HepG2 (cell line): ENCODE data around the gene FIS1. TPM values are rescaled to one million over a fixed set of nuclear protein-coding genes. Genes with fewer than 3 reads are reported as not detected.
A peak's percentile ranks its signal among the peaks of the same experiment; 100 is the strongest.

Experiments used
- FOSL1 ChIP-seq: sonication (generic); formaldehyde crosslinking; IDR thresholded peaks from 2 replicates; pipeline ENCODE4 v1.9.0; 2021; ENCODE audit warnings: missing genetic modification reagents, borderline replicate concordance
- IRF2 ChIP-seq: IDR thresholded peaks from 2 replicates; pipeline ENCODE4 v1.6.1; 2018; ENCODE audit warnings: missing genetic modification reagents, missing compliant biosample characterization
- KLF11 ChIP-seq: IDR thresholded peaks from 2 replicates; pipeline ENCODE4 v1.6.1; 2016; ENCODE audit warnings: missing compliant biosample characterization
- MTA3 ChIP-seq: sonication (generic); formaldehyde crosslinking; IDR thresholded peaks from 2 replicates; pipeline ENCODE4 v1.4.0; 2020; ENCODE audit warnings: missing genetic modification reagents
- MYNN ChIP-seq: sonication (generic); formaldehyde crosslinking; IDR thresholded peaks from 2 replicates; pipeline ENCODE4 v1.4.0; 2020; ENCODE audit warnings: mild to moderate bottlenecking, low read depth, missing genetic modification reagents
- NCOA1 ChIP-seq: sonication (generic); formaldehyde crosslinking; IDR thresholded peaks from 2 replicates; pipeline ENCODE4 v1.9.0; 2021; ENCODE audit warnings: missing genetic modification reagents
- REL ChIP-seq: sonication (generic); formaldehyde crosslinking; conservative IDR thresholded peaks from 2 replicates; pipeline ENCODE4 v1.8.0; 2022; ENCODE audit warnings: mild to moderate bottlenecking, missing genetic modification reagents, moderate library complexity
- SMAD1 ChIP-seq: sonication (generic); formaldehyde crosslinking; IDR thresholded peaks from 2 replicates; pipeline ENCODE4 v1.4.0; 2020; ENCODE audit warnings: missing genetic modification reagents, low read depth, mild to moderate bottlenecking, borderline replicate concordance
- SRF ChIP-seq: IDR thresholded peaks from 2 replicates; pipeline ENCODE4 v1.6.1; 2011; ENCODE audit warnings: mild to moderate bottlenecking, low read depth, low read length, moderate library complexity
- TGIF2 ChIP-seq: IDR thresholded peaks from 2 replicates; pipeline ENCODE4 v1.6.1; 2016; ENCODE audit warnings: control low read depth, missing compliant biosample characterization
- U2AF2 ChIP-seq: fragments of 200-400 bp; formaldehyde crosslinking; IDR thresholded peaks from 2 replicates; pipeline ENCODE4 v1.6.1; 2017; ENCODE audit warnings: low read depth, mild to moderate bottlenecking, low read length
- ZBTB21 ChIP-seq: sonication (generic); formaldehyde crosslinking; IDR thresholded peaks from 2 replicates; pipeline ENCODE4 v1.4.0; 2020; ENCODE audit warnings: missing genetic modification reagents
- ZNF224 ChIP-seq: sonication (generic); formaldehyde crosslinking; IDR thresholded peaks from 2 replicates; pipeline ENCODE4 v1.5.0; 2020; ENCODE audit warnings: mild to moderate bottlenecking, missing genetic modification reagents
- ZNF546 ChIP-seq: sonication (generic); formaldehyde crosslinking; conservative IDR thresholded peaks from 2 replicates; pipeline ENCODE4 v1.8.1; 2023; ENCODE audit warnings: mild to moderate bottlenecking, missing genetic modification reagents
- ZNF552 ChIP-seq: sonication (generic); formaldehyde crosslinking; IDR thresholded peaks from 2 replicates; pipeline ENCODE4 v1.9.0; 2022; ENCODE audit warnings: missing genetic modification reagents, mild to moderate bottlenecking, borderline replicate concordance
- ZNF883 ChIP-seq: sonication (generic); formaldehyde crosslinking; IDR thresholded peaks from 2 replicates; pipeline ENCODE4 v1.5.1; 2020; ENCODE audit warnings: mild to moderate bottlenecking, missing genetic modification reagents; ENCODE audit errors: not compliant biosample characterization
- polyA plus RNA-seq, 8 experiments: library from polyadenylated mRNA; depleted of rRNA in 3 of 8; stranded (reverse) in 7 of 8; unstranded in 1 of 8; fragments of >200 nt; fragmentation: Illumina TruSeq in 4 of 8; extraction: Trizol in 4 of 8; gene quantifications; 2 replicates each; pipeline versions ENCODE4 v1.2.1 to v1.2.3, GENCODE V29; 2011 to 2016; ENCODE audit warnings: low read depth in 4 of 8, missing spikeins in 1 of 8, mixed read lengths in 1 of 8; ENCODE audit not compliant: insufficient read depth in 1 of 8
- total RNA-seq, 5 experiments: library from RNA; depleted of rRNA; stranded (reverse); fragments of >200 nt; fragmentation: Illumina TruSeq; extraction: Trizol; gene quantifications; 2 replicates each; pipeline ENCODE4 v1.2.3, GENCODE V29; 2016; ENCODE audit warnings: low read depth in 1 of 5
- TF ChIP-seq, protein P1 (sequence below): sonication (generic); formaldehyde crosslinking; IDR thresholded peaks from 2 replicates; pipeline ENCODE4 v1.5.1; 2020; ENCODE audit warnings: mild to moderate bottlenecking, missing genetic modification reagents, borderline replicate concordance
- TF ChIP-seq, protein P2 (sequence below): sonication (generic); formaldehyde crosslinking; IDR thresholded peaks from 2 replicates; pipeline ENCODE4 v1.4.0; 2020; ENCODE audit warnings: mild to moderate bottlenecking, missing genetic modification reagents
- TF ChIP-seq, protein P3 (sequence below): sonication (generic); formaldehyde crosslinking; IDR thresholded peaks from 2 replicates; pipeline ENCODE4 v1.4.0; 2020; ENCODE audit warnings: missing genetic modification reagents
- TF ChIP-seq, protein P4 (sequence below): sonication (generic); formaldehyde crosslinking; IDR thresholded peaks from 2 replicates; pipeline ENCODE4 v1.5.0; 2020; ENCODE audit warnings: mild to moderate bottlenecking, low read depth, missing genetic modification reagents, borderline replicate concordance
- TF ChIP-seq, protein P5 (sequence below): sonication (generic); formaldehyde crosslinking; IDR thresholded peaks from 2 replicates; pipeline ENCODE4 v1.4.0; 2020; ENCODE audit warnings: missing genetic modification reagents, borderline replicate concordance
- TF ChIP-seq, protein P6 (sequence below): sonication (generic); formaldehyde crosslinking; IDR thresholded peaks from 2 replicates; pipeline ENCODE4 v1.5.0; 2020; ENCODE audit warnings: missing genetic modification reagents

FIS1 gene
- total and polyA plus RNA-seq, 2 of the 13 experiments (the other 11 are each of a cell fraction or from before 2014, with no cell fraction given): 97.5 to 101 TPM

DNA sequence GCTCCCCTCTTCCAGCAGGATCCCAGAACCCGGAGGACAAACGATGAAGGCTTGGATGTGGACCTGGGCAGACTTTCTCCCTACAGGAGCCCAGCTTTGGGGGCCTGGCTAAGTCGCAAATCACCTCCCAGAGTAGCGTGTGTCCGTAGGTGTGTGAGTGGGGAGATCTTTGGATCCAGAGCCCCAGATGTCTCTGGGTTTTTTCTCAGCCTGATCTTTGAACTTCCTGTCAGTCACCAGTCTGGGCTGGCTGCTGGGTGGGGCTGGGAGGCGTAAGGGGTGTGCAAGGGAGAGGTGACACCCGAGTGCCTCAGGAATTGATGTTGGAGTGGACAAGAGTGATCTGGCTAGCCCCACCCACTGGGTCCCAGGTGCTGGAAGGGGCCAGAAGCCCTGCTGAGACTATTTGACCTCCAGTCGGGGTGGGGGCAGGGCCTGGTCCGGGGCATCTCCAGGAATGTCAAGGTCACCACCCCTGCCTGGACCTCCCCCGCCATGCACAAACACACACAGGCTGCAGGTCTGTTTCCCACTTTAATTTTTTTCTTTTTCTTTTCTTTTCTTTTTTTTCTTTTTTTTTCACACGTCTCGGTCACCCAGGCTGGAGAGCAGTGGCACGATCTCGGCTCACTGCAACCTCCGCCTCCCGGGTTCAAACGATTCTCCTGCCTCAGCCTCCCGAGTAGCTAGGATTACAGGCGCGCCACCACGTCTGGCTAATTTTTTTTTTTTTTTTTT lies 43.9 kb downstream of the FIS1 start, which contains the start of gene MOGAT3 (continued):
- TF ChIP-seq MYNN: no peak; the same call in 1 of the 2 replicates
- TF ChIP-seq, protein P1, sequence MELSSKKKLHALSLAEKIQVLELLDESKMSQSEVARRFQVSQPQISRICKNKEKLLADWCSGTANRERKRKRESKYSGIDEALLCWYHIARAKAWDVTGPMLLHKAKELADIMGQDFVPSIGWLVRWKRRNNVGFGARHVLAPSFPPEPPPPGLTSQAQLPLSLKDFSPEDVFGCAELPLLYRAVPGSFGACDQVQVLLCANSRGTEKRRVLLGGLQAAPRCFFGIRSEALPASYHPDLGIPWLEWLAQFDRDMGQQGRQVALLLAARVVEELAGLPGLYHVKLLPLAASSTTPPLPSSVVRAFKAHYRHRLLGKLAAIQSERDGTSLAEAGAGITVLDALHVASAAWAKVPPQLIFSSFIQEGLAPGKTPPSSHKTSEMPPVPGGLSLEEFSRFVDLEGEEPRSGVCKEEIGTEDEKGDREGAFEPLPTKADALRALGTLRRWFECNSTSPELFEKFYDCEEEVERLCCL (CRISPR knock-in tag): peak; percentile 83; the same call in 1 of the 2 replicates
- no peak for TF ChIP-seq NCOA1 (CRISPR knock-in tag)
- TF ChIP-seq ZNF883: no peak
- TF ChIP-seq, protein P2, sequence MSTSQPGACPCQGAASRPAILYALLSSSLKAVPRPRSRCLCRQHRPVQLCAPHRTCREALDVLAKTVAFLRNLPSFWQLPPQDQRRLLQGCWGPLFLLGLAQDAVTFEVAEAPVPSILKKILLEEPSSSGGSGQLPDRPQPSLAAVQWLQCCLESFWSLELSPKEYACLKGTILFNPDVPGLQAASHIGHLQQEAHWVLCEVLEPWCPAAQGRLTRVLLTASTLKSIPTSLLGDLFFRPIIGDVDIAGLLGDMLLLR: no peak
- TF ChIP-seq, protein P3, sequence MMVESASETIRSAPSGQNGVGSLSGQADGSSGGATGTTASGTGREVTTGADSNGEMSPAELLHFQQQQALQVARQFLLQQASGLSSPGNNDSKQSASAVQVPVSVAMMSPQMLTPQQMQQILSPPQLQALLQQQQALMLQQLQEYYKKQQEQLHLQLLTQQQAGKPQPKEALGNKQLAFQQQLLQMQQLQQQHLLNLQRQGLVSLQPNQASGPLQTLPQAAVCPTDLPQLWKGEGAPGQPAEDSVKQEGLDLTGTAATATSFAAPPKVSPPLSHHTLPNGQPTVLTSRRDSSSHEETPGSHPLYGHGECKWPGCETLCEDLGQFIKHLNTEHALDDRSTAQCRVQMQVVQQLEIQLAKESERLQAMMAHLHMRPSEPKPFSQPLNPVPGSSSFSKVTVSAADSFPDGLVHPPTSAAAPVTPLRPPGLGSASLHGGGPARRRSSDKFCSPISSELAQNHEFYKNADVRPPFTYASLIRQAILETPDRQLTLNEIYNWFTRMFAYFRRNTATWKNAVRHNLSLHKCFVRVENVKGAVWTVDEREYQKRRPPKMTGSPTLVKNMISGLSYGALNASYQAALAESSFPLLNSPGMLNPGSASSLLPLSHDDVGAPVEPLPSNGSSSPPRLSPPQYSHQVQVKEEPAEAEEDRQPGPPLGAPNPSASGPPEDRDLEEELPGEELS (CRISPR knock-in tag): peak; percentile 75
- 0 out of 2 replicates have a peak, but pooled peaks have one; percentile 78 for TF ChIP-seq ZNF224 (CRISPR knock-in tag)
- TF ChIP-seq, protein P4, sequence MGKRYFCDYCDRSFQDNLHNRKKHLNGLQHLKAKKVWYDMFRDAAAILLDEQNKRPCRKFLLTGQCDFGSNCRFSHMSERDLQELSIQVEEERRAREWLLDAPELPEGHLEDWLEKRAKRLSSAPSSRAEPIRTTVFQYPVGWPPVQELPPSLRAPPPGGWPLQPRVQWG (CRISPR knock-in tag): no peak
- TF ChIP-seq ZNF552: no peak
- TF ChIP-seq SMAD1 (CRISPR knock-in tag): no peak; the same call in 1 of the 2 replicates
- TF ChIP-seq IRF2 (CRISPR knock-in tag): peak; percentile 67
- TF ChIP-seq TGIF2: no peak
- TF ChIP-seq FOSL1 (CRISPR knock-in tag): no peak
- TF ChIP-seq, protein P5, sequence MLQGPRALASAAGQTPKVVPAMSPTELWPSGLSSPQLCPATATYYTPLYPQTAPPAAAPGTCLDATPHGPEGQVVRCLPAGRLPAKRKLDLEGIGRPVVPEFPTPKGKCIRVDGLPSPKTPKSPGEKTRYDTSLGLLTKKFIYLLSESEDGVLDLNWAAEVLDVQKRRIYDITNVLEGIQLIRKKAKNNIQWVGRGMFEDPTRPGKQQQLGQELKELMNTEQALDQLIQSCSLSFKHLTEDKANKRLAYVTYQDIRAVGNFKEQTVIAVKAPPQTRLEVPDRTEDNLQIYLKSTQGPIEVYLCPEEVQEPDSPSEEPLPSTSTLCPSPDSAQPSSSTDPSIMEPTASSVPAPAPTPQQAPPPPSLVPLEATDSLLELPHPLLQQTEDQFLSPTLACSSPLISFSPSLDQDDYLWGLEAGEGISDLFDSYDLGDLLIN: peak; percentile 58; the same call in 1 of the 2 replicates
- no peak for TF ChIP-seq KLF11
- no peak for TF ChIP-seq SRF
- TF ChIP-seq U2AF2: peak; percentile 83; the same call in 1 of the 2 replicates
- TF ChIP-seq ZBTB21 (CRISPR knock-in tag): 0 out of 2 replicates have a peak, but pooled peaks have one; percentile 31
- no peak; the same call in 1 of the 2 replicates for TF ChIP-seq ZNF546 (CRISPR knock-in tag)
- peak; percentile 78; the same call in 1 of the 2 replicates for TF ChIP-seq REL
- TF ChIP-seq, protein P6, sequence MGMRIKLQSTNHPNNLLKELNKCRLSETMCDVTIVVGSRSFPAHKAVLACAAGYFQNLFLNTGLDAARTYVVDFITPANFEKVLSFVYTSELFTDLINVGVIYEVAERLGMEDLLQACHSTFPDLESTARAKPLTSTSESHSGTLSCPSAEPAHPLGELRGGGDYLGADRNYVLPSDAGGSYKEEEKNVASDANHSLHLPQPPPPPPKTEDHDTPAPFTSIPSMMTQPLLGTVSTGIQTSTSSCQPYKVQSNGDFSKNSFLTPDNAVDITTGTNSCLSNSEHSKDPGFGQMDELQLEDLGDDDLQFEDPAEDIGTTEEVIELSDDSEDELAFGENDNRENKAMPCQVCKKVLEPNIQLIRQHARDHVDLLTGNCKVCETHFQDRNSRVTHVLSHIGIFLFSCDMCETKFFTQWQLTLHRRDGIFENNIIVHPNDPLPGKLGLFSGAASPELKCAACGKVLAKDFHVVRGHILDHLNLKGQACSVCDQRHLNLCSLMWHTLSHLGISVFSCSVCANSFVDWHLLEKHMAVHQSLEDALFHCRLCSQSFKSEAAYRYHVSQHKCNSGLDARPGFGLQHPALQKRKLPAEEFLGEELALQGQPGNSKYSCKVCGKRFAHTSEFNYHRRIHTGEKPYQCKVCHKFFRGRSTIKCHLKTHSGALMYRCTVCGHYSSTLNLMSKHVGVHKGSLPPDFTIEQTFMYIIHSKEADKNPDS: no peak
- no peak for TF ChIP-seq MTA3 (CRISPR knock-in tag)
